ENCODE data around the gene SLC38A10. TPM values are rescaled to one million over a fixed set of nuclear protein-coding genes. Genes with fewer than 3 reads are reported as not detected.

The SLC38A10 gene
- polyA plus RNA-seq, 1 donor from 2014 or later = 37.4 TPM

DNA sequence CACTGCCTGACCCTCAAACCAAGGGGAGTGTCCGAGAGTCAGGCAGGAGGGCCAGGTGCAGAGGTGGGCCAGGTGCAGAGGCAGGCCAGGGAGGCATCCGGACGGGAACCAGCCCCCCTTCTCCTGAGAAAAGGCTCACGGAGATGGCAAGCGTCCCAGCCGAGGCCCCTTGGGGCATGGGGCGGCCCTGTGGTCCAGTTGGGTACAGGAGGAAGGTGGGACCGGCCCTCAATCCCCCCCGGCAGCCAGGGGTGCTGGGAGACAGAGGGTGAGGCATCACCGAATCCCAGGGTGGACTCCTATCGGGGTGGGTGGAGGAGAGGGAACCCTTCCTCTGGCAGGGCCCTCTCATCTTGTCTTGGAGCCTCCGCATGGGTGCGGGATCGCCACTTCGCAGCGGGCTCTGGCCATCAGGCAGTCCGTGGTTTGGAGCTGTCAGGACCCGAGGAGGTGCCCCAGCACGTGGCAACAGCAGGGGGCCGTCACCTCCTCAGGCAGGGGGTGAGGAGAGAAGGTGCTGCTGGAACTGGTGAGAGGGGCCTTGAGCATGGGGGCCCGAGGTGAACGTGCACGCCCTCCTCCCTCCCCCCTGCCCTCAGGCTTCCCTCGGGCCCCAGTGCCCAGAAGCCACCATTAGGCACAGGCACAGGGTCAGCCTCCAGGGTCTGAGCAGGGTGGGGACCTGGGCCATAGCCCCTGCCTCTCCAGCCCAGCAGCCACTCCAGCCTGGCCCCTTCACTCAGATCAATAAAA lies 38.7 kb upstream of the SLC38A10 start:
- Histone ChIP-seq H4K20me1 (ENCODE audit: insufficient read depth) (no peaks in the 10 kb centered on the region), H3K79me2 (replicated peaks; ENCODE audit: insufficient read depth, low read length) (peaks cover 25% of the 10 kb centered on the region), H3K36me3 (ENCODE audit: insufficient read depth, low read length) (no peaks in the 10 kb centered on the region), H3K4me2 (ENCODE audit: low read length) (no peak overlapping the region), H3K9ac (ENCODE audit: low read length) (no peak overlapping the region), H3K27me3 (ENCODE audit: insufficient read depth, low read depth, low read length) (no peaks in the 10 kb centered on the region), H3K9me2 (ENCODE audit: insufficient read depth, low read length) (no peaks in the 10 kb centered on the region), H3F3A (ENCODE audit: insufficient read depth, low read length, poor library complexity, severe bottlenecking) (no peaks in the 10 kb centered on the region), H3K9me3 (ENCODE audit: low read length) (no peaks in the 10 kb centered on the region), H3K27ac (ENCODE audit: low read length) (no peak overlapping the region), H3K4me3 (ENCODE audit: low read length) (no peak overlapping the region), H2AFZ (ENCODE audit: low read depth, low read length) (no peak overlapping the region)
- no peak for TF ChIP-seq TAF1 (IDR thresholded peaks at IDR 0.05; ENCODE audit: low read depth)
- TF ChIP-seq, protein P1, sequence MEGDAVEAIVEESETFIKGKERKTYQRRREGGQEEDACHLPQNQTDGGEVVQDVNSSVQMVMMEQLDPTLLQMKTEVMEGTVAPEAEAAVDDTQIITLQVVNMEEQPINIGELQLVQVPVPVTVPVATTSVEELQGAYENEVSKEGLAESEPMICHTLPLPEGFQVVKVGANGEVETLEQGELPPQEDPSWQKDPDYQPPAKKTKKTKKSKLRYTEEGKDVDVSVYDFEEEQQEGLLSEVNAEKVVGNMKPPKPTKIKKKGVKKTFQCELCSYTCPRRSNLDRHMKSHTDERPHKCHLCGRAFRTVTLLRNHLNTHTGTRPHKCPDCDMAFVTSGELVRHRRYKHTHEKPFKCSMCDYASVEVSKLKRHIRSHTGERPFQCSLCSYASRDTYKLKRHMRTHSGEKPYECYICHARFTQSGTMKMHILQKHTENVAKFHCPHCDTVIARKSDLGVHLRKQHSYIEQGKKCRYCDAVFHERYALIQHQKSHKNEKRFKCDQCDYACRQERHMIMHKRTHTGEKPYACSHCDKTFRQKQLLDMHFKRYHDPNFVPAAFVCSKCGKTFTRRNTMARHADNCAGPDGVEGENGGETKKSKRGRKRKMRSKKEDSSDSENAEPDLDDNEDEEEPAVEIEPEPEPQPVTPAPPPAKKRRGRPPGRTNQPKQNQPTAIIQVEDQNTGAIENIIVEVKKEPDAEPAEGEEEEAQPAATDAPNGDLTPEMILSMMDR (IDR thresholded peaks at IDR 0.05; ENCODE audit: poor library complexity, severe bottlenecking) = no peak
- TF ChIP-seq EZH2 (IDR thresholded peaks at IDR 0.05; ENCODE audit: borderline replicate concordance, insufficient read depth, low read length, poor library complexity, severe bottlenecking) = no peak
- no peak for TF ChIP-seq MXI1 (conservative IDR thresholded peaks at IDR 0.05; ENCODE audit: poor library complexity, severe bottlenecking)
- TF ChIP-seq, protein P2, sequence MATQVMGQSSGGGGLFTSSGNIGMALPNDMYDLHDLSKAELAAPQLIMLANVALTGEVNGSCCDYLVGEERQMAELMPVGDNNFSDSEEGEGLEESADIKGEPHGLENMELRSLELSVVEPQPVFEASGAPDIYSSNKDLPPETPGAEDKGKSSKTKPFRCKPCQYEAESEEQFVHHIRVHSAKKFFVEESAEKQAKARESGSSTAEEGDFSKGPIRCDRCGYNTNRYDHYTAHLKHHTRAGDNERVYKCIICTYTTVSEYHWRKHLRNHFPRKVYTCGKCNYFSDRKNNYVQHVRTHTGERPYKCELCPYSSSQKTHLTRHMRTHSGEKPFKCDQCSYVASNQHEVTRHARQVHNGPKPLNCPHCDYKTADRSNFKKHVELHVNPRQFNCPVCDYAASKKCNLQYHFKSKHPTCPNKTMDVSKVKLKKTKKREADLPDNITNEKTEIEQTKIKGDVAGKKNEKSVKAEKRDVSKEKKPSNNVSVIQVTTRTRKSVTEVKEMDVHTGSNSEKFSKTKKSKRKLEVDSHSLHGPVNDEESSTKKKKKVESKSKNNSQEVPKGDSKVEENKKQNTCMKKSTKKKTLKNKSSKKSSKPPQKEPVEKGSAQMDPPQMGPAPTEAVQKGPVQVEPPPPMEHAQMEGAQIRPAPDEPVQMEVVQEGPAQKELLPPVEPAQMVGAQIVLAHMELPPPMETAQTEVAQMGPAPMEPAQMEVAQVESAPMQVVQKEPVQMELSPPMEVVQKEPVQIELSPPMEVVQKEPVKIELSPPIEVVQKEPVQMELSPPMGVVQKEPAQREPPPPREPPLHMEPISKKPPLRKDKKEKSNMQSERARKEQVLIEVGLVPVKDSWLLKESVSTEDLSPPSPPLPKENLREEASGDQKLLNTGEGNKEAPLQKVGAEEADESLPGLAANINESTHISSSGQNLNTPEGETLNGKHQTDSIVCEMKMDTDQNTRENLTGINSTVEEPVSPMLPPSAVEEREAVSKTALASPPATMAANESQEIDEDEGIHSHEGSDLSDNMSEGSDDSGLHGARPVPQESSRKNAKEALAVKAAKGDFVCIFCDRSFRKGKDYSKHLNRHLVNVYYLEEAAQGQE (IDR thresholded peaks at IDR 0.05; ENCODE audit: borderline replicate concordance) = no peak
- no peak for TF ChIP-seq POLR2AphosphoS5 (IDR thresholded peaks at IDR 0.05)
- TF ChIP-seq SMC3 (conservative IDR thresholded peaks at IDR 0.05; ENCODE audit: poor library complexity) = no peak
- no peak for TF ChIP-seq EP300 (conservative IDR thresholded peaks at IDR 0.05; ENCODE audit: poor library complexity, severe bottlenecking)
- no peak for TF ChIP-seq RAD21 (conservative IDR thresholded peaks at IDR 0.05)

DNA sequence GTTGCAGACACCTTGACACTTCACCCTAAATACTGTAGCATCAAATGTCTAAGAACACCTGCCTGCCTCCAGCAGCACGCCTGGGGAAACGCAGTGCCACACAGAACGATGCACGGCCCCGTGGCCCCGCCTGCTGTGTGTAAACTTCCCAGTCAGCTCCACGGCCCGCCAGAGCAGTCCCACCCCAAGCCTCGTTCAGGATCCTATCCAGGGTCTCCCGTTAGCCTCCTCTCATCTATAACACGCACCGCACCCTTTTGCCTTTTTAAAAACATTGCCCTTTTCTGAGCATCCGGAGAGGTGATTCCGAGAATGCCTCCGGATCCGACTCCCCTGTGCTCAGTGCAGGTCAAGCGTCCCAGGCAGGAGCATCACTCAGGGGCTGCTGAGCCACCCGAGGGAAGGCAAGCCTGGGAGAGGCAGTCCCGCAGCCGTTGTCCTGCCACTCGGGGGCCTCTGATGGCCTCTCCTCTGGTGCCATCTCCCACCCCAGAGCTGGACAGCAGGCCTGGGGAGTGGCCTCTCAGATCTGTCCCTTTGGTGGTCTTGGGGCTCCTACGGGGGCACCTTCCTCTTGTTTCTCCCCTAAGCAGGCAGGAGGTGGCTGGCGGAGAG lies 37.9 kb upstream of the SLC38A10 start:
- Histone ChIP-seq H3K27ac (ENCODE audit: low read length) (no peak overlapping the region), H2AFZ (ENCODE audit: low read depth, low read length) (no peak overlapping the region), H3F3A (ENCODE audit: insufficient read depth, low read length, poor library complexity, severe bottlenecking) (no peaks in the 10 kb centered on the region), H3K9ac (ENCODE audit: low read length) (no peak overlapping the region), H3K9me2 (ENCODE audit: insufficient read depth, low read length) (no peaks in the 10 kb centered on the region), H3K27me3 (ENCODE audit: insufficient read depth, low read depth, low read length) (no peaks in the 10 kb centered on the region), H3K4me3 (ENCODE audit: low read length) (no peak overlapping the region), H3K79me2 (replicated peaks; ENCODE audit: insufficient read depth, low read length) (peaks cover 18% of the 10 kb centered on the region), H4K20me1 (ENCODE audit: insufficient read depth) (no peaks in the 10 kb centered on the region), H3K4me2 (ENCODE audit: low read length) (no peak overlapping the region), H3K9me3 (ENCODE audit: low read length) (no peaks in the 10 kb centered on the region), H3K36me3 (ENCODE audit: insufficient read depth, low read length) (no peaks in the 10 kb centered on the region)
- TF ChIP-seq POLR2AphosphoS5 (IDR thresholded peaks at IDR 0.05) = no peak
